ENCODE measurements around the gene INPP5A.

DNA sequence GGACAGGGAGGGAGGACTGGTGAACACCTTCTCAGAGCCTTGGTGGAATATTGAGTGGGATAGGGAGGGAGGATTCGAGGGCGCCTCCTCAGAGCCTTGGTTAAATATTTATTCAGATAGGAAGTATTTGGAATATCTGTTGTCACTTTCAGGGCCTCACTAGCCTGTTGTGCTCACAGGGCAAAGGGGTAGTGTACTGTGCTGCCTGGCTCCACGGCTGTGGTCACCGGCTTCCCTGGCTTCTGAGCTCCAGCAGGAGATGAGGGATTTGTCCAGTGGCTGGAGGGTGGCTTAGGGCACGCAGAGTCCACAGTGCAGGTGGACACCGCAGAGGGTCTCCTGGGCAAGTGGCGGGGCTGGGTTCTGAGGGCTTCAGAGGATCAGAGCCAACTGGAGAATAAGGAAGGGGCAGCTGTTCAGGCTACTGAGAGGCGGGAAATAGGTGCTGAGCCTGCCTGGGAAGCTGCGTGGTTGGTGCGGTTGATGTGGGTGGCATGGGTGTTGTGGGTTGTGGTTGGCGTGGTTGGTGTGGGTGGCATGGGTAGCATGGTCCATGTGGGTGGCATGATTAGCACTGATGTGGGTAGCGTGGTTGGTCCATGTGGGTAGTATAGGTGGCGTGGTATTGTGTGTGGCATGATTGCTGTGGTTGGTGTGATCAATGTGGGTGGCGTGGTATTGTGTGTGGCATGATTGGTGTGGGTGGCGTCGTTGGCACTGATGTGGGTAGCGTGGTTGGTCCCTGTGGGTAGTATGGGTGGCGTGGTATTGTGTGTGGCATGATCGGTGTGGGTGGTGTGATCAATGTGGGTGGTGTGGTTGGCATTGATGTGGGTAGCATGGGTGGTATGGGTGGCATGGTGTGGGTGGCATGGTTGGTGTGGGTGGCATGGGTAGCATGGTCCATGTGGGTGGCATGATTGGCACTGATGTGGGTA is 16.7 kb downstream of the INPP5A start:
- TF ChIP-seq, protein P1, sequence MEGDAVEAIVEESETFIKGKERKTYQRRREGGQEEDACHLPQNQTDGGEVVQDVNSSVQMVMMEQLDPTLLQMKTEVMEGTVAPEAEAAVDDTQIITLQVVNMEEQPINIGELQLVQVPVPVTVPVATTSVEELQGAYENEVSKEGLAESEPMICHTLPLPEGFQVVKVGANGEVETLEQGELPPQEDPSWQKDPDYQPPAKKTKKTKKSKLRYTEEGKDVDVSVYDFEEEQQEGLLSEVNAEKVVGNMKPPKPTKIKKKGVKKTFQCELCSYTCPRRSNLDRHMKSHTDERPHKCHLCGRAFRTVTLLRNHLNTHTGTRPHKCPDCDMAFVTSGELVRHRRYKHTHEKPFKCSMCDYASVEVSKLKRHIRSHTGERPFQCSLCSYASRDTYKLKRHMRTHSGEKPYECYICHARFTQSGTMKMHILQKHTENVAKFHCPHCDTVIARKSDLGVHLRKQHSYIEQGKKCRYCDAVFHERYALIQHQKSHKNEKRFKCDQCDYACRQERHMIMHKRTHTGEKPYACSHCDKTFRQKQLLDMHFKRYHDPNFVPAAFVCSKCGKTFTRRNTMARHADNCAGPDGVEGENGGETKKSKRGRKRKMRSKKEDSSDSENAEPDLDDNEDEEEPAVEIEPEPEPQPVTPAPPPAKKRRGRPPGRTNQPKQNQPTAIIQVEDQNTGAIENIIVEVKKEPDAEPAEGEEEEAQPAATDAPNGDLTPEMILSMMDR (conservative IDR thresholded peaks at IDR 0.05) = no peak
- TF ChIP-seq ZFX (IDR thresholded peaks at IDR 0.05) = no peak
